GM12892 (cell line): ENCODE results near the gene PPFIBP2.

ENCODE experiments used
- DNase-seq: peaks from one replicate; pipeline ENCODE4 v3.0.0; 2011; ENCODE audit not compliant: insufficient read length
- FAIRE-seq: peaks from 2 replicates; lab custom pipeline; 2011; peaks lifted over from hg19 to GRCh38; lab: Jason Lieb, UNC
- POLR2A ChIP-seq: IDR thresholded peaks from 2 replicates; pipeline ENCODE4 v1.6.1; 2011; ENCODE audit warnings: low read depth, low read length, control low read depth
- POLR2AphosphoS5 ChIP-seq: IDR thresholded peaks from 2 replicates; pipeline ENCODE4 v1.6.1; 2011; ENCODE audit warnings: low read depth, low read length, control low read depth
- TAF1 ChIP-seq: IDR thresholded peaks from 2 replicates; pipeline ENCODE4 v1.6.1; 2011; ENCODE audit warnings: low read depth, mild to moderate bottlenecking, control low read depth, low read length, borderline replicate concordance

PPFIBP2 gene

DNA sequence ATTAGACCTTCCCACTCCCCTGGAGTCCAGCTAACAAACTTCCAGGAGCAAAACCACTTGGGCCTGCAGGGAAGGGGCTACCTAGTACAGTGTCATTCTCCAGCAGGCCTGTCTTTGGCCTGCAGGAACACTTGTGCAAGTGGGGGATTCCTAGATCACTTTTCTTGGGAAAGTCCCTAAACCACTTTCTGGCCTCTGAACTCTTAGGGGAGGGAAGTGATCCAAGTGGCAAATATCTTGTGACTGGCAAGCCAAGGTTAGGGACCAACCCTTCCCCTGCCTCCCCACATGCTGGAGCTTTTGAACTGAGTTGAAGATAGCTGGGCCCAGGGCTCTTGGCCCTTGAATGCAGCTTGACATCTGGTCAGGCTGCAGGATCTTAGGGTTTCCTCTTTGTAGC lies 17.2 kb downstream of the PPFIBP2 start:
- peak; percentile 94 for FAIRE-seq
- TF ChIP-seq TAF1 (no peak), POLR2AphosphoS5 (no peak), POLR2A (no peak)
- no peak for DNase-seq

GRCh38 chr11:7532405-7533145 lies 18.8 kb downstream of the PPFIBP2 start:
- TF ChIP-seq TAF1 (no peak), POLR2AphosphoS5 (no peak), POLR2A (no peak)
- no peak for DNase-seq
- FAIRE-seq = no peak

DNA sequence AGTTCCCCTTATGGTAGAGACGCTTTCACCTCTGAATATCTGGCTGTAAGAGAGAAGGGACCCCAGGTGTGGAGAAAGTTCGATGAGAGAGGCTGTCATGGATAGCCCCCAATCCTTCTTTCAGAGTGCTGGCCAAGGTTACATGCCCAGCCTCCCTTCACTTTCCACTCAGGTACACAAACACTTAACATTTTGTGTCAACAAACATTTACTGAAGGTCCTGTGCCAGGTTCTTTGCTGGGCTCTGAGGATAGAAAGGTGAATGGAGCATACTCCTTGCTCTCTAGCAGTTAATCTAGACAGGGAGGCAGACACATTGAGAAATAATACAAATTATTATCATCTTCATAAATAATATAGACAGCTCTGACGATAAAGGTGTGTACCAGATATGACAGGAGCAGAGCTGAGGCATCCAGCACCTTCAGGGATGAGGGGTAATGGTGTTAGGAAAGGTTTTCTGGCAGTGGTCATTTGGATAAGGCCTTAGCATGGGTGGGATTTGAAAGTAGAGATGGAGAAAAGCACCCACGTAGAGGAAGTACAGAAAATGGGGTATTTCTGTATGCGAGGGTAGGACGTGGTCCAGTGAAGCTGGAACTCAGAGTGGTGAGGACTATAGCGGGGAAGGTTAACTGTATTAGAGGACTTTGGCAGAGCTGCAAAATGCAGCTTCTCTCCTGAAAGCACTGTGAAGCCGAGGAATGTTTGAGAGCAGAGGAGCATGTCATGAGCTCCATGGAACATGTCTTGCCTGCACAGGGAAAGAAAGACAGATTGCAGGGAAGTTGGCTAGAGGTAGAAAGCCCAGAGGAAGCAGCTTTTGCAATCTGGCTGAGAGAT lies 19.6 kb downstream of the PPFIBP2 start:
- FAIRE-seq (peak; percentile 97), DNase-seq (no peak)
- TF ChIP-seq TAF1 = no peak
- TF ChIP-seq POLR2A = no peak
- TF ChIP-seq POLR2AphosphoS5 = 0 out of 2 replicates have a peak, but pooled peaks have one; percentile 19

DNA sequence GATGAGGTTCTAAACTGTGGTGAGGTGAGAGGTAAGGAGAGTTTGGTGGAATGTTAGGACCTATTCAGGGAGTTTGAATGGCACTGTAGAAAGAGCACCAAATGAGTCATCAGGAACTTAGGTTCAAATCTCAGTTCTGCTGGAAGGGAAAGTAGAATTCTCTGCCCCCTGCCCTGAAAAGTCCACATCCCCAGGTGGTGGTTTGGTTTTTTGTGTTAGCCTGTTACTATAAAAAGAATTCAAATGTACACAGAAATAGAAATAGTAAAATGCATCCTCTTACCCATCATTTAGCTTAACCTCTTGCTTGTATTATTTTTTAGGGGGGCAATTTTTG lies 20.2 kb downstream of the PPFIBP2 start:
- TF ChIP-seq POLR2A (no peak), POLR2AphosphoS5 (no peak), TAF1 (no peak)
- DNase-seq (no peak), FAIRE-seq (no peak)

DNA sequence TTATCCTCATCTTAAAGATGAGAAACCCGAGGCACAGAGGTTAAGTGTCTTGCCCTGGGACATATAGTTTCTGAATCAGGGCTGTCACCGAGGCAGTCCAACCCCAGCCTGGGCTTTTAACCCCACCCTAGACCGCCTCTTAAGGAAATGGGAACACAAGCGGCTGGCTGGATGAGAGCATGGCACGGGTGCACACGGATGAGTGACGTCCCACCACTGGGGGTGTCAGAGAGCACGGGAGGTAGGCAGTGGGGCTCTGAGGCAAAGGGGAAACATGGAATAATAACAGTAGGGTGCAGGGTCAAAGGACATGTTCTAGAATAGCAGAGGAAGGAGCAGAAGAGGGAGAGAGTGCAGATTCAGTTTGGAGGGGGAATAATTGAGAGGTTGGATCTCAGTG lies 22.3 kb downstream of the PPFIBP2 start:
- no peak for TF ChIP-seq TAF1
- no peak for TF ChIP-seq POLR2A
- no peak for TF ChIP-seq POLR2AphosphoS5
- DNase-seq (no peak), FAIRE-seq (peak; percentile 40)

DNA sequence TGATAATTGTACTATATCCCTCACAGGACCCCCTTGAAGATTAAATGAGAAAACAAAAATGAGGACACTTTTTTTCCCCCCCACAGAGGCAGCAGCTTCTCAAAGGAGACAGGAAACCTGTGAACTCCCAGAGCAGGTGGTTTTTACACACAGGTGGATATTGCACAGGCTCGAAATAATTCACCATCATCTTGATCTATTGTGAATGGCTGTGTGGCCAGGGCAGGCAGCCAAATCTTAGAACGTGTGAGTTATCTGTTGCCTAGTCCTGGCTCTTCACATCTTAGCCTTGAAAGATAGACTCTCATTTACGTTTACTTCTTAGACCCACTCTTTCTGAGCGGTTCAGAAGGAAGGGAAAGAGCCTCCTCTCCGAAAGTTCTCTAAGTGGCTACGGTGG lies 23.5 kb downstream of the PPFIBP2 start:
- DNase-seq (no peak), FAIRE-seq (no peak)
- TF ChIP-seq TAF1 = no peak

DNA sequence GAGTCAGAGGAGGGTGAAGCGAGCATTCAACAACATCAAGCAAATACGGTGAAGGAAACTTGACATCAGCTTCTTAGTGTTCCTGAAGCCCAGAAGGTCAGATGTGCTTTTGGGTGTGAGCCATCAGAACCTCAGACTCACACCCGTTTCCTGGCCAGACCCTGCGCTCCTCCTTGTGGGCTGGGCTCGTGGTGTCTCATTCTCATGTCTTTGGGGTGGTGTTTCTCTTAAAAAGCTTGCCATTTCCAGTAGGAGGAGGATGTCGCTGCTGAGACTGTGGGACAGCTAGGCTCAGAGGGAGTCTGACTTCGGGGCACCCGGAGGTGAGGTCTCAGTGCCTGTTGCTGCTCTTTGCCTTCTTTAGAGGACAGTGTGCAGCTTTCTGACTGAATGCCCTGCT lies 24.2 kb downstream of the PPFIBP2 start:
- DNase-seq (no peak), FAIRE-seq (peak; percentile 83)
- TF ChIP-seq TAF1 (no peak), POLR2AphosphoS5 (no peak)

- DNase-seq (no peak), FAIRE-seq (peak; percentile 5)
Measured at GRCh38 chr11:7538466-7539454, 25.0 kb downstream of the PPFIBP2 start.

DNA sequence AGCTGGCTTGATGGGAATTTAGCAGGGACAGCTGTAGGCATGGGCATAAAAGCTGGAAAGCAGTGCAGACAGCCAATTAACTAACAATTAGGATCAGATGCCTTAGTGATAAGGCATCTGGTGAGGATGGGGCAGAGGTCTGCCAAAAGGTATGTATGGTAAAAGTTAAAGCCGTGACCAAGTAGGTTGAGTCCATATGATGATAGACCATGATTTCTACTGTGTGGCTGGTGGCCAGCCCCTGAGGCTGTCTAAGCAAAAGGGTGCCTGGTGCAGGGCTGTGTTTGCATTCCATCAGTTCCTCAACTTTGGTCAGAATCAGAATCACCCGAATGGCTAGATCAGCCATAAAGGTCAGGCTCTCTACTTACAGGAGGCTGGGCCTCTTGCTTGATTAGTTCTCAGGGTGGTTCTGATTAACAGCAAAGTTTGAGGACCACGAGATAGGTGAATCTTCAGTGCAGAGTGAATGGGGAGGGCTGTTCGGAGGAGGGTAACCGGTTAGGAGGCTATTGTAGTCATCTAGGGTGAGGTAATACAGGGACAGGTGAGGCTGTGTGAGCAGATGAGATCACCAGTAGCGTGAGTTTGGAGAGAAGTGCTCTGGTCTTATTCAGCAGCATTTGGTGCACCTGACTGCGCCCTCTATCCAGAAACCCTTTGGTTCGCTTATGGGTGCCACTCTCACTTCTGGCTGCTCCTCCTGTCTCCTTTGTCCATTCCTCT lies 27.2 kb downstream of the PPFIBP2 start:
- FAIRE-seq = peak; percentile 50
- TF ChIP-seq POLR2AphosphoS5 = no peak
- TF ChIP-seq TAF1 = no peak
- TF ChIP-seq POLR2A = no peak
- no peak for DNase-seq

More at GRCh38 chr11:7538466-7539454, 25.0 kb downstream of the PPFIBP2 start:
- TF ChIP-seq POLR2A = no peak
- no peak for TF ChIP-seq POLR2AphosphoS5
- no peak for TF ChIP-seq TAF1

DNA sequence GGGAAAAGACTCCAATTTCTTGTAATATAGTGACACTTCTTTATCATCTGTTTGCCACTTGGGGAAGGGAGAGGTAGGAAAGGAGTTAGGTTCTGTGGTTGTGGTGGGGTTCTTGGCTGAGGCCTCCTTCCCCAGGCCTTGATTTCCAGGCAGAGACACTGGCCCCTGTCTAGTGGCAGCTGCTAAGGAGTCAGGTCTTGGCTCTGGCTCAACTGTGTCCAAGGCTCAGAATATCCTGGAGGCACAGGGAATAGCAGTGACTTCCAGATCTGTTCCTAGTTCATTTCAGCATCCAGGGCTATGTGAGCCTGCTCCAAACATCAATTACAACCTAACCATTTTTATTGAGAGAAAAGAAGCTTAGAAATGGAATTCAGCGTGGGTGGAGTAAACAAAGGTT lies 29.5 kb downstream of the PPFIBP2 start:
- TF ChIP-seq POLR2A = no peak
- TF ChIP-seq POLR2AphosphoS5 = no peak
- TF ChIP-seq TAF1 = no peak
- DNase-seq (no peak), FAIRE-seq (peak; percentile 73)

DNA sequence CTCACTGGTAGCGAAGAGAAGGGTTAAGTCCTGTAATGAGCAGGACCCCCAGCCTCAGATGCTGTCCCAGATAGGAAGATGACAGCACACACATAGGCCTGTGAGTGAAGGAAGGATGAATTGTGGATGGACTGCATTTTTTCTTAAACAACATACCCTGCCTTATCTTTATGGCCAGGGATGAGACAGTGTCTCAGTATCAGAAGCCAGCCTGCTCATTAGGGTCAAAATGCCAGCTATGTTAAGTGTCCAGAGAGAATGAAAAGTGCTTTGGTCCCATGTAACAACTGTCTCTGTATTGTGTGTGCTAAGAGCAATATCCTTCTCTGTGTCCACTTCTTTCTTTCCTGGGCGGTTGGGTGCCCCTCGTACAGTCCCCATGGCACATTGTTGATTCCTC lies 30.2 kb downstream of the PPFIBP2 start:
- FAIRE-seq (peak; percentile 69), DNase-seq (no peak)
- TF ChIP-seq POLR2A = no peak
- no peak for TF ChIP-seq POLR2AphosphoS5
- no peak for TF ChIP-seq TAF1
